Stimulated activated CD8-positive, alpha-beta memory T cell treated with anti-CD3 and anti-CD28 coated beads, Interleukin-2, amount 100 ng/mL, for 1 hour (primary cell): ENCODE data around the gene SLK.

Experiments used
- DNase-seq, 2 donors: peaks; one replicate each; pipeline ENCODE4 v3.0.0-alpha.2; 2020; ENCODE audit warnings: low read depth in 2 of 2

Gene SLK

DNA sequence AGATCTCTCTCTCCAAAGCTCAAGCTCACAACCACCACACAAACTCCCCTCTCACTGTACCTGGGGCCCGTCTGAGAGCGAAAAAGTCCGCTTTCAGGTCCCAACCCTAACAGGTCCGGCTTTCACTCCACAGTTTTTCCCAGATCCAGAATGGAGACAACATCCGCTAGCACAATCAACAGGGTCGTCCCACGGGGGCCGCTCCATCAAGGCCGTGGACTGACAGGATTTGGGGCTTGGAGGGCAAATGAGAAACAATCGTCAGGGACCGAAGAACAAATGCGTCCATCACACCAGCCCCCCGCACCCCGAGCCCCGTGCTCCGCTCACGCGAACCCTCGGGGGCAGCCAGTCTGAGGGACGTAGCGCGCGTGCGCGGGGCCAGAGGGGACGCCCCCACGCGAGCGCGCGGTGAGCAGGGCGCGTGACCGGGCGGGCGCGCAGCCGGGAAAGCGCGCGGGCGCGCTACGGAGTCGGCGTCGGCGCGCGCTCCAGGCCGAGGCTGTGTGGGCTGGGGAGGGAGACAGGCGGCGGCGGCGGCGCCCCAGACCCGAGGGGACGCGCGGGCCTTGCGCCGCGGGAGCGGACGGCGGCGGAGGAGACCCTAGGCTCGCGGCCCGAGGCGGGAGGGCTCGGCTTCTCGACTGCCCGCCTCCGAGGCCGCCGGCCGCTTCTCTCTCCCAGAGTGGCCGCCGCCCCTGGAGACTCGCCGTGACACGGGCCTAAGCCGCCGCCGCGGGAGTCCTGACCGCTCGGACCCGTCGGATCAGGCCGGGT, at the start of gene SLK:
TSS of gene SLK (plus strand) at position 470 of the 777 bp plus-strand sequence. CDS start 606 bp downstream, outside the sequence.
- peak; percentile 71 to 74 for DNase-seq

DNA sequence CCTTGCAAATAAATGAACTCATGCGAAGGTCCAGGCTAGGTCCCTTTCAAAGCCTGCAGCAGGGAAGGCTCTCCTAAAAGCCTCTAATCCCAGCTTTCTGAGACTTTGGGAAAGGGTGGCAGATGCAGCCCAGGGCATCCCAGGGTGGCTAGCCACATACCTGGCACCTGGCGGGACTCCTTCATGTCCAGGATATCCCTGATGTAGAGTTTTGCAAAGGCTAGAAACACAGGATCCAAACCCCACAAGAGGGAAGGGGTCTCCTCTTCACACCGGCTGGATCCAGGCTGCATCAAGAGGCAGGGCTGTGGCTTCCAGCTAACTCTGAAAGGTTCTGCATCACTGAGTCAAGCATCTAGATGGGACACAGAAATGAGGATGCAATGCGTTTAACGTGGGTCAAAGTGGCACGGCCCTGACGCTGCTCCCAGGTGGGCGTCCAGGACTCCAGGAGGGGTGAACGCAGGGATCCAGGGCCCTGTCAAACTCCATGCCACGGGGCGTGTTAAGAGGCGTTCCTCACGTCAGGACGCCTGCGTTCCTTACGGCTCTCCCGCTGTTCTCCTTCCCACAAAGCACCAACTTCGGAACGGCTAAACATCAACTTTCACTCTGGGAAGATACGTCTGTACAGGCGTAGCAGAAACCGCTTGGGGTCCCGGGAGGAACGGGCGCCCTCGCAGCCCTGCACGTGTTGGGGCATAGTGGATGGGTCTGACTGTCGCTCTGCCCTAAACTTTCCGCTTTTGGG, 49.5 kb upstream of the SLK start:
- DNase-seq = no peak

DNA sequence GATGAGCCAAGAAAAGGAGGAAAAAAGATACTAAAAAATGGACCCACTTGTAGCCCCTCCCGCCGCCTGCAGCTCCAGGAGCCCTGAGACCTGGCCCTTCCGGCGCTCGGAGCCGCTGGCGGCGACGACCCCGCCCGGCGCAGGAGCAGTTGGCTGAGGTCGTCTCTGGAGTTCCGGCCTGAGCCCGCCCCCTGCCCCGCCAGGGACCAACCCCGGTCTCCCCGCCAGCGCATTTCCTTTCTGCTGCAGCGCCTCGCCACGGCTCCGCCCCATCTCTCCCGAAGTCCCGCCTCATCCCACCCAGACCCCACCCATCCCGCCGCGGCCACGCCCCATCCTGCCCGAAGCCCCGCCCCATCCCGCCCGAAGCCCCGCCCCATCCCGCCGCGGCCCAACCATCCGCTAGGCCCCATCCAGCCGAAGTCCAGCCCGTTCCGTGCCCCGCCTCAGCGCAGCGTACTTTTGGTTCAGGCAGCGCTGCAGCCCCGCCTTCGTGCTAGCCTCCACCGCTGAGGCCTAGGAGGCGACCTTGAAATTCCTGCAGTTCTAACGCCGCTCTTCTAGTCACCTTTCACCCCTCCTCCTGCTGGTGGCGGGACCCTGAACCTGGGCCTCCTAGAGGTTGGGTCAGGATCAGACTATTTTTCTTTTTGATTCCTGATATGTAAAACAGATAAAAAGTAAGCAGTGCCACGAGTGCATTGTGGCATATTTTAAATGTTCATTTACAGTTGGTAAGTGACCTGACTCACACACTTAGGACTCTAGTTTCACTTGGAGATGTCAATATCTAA, 48.7 kb upstream of the SLK start, which contains the start of gene STN1:
TSS of gene STN1 (minus strand) at position 132 of the 794 bp plus-strand sequence. CDS start 590 bp downstream, outside the sequence.
- DNase-seq = peak; percentile 86 to 92

DNA sequence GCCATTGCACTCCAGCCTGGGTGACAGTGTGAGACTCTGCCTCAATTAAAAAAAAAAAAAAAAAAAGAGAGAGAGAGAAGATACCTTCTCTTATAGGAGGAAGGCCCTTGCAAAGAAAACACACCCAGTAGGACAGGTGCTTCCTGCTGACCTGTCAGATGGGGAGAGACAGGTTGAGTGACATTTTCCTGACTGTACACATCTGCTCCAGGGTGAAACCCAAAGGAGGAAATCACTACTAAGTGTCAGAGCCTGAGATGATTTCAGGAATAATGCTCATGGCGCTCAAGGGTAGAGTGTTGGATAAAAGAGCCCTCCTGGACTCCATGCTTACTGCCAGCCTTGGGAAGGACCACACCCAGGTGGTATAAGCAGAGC, 47.3 kb upstream of the SLK start:
- no peak for DNase-seq

DNA sequence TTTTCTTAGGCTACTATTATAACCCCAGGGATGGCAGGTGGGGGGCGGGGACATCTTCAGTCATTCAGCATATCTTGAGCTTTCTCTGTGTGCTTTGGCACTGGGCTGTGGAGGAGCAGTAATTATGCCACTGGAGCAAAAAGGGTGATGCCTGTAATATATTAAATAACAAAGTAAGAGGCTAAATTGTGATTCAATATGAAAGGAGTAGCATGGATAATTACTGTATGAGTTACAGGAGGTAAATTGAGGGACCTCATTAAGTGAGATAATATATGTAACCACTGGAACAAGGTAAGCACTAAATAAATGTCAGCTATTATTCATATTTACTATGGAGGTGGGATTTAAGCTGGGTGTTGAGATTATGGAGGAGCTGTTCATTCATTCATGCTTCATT, 45.7 kb upstream of the SLK start:
- DNase-seq = no peak

DNA sequence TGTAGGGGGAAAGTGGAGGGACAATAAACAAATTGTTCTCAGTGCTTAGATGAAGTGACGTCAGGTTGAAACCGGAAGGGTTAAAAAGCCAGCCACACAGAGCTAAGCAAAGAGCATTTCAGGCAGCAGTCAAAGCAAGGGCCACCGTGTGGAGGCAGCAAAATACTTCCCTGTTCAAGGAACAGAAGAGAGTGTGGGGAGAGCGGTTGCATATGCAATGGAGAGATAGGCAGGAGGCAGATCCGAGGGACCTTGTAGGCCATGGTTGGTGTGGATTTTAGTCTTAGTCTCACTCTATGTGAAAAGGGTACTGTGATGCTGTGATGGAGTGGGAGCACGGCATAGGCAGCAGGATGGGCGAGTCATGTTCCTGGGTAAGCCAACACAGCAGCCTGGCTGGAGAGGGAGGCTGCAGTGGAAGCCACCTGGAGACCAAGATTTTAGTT, 45.2 kb upstream of the SLK start:
- no peak for DNase-seq

DNA sequence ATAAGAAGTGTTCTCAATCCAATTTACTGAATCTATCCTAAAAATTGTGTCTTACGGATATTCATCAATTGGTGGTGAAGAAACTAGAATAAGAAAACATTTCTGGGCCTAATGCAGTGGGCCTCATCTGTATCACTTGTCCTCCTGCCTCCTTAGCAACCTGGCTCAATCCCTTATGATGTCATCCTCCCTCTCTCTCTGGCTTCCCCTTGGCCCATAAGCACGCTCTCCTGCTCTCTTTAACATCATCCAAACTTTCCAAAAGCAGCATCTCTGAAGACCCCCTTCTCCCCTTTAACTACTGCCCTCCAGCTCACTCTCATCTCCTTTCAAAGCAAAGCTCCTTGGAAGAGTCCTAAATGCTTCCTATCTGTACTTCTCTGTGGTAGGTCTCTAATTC, 44.3 kb upstream of the SLK start:
- no peak for DNase-seq

DNA sequence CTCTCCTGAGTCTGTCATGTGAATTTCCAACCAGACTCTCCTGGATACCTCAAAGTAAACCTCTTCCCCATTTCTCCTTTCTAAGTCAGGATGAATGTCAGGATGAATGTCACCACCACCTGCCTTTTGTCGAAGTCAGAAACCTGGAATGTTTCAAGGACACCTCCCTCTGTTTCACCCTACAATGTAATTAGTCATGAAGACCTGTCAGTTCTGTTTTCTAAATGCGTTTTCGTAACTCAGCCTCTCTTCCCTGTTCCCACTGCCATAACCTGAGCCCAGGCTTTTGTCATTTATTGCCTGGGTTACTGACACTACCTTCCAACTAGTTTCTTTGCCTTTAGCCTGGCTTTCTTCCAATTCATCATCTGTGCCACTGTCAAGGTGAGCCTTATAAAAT, 43.4 kb upstream of the SLK start:
- DNase-seq = no peak

DNA sequence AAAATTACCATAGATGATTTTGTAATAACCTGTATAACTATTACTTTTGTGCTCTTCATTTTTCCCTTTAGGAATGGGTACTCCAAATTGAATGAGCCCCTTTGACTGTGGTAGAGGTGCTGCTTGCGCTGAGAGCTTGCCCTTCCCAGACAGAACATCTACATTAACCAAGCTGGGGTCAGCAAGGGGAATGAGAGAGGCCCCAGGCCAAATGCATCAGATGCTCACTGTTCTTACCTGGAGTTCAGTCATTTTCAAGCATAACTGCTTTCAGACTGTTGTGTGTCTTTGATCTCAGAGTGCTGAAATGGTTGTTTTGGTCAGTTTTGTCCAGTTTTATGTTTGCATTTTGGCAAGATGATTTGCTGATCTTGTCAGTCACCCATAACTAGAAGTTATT, 41.3 kb upstream of the SLK start:
- DNase-seq = no peak

DNA sequence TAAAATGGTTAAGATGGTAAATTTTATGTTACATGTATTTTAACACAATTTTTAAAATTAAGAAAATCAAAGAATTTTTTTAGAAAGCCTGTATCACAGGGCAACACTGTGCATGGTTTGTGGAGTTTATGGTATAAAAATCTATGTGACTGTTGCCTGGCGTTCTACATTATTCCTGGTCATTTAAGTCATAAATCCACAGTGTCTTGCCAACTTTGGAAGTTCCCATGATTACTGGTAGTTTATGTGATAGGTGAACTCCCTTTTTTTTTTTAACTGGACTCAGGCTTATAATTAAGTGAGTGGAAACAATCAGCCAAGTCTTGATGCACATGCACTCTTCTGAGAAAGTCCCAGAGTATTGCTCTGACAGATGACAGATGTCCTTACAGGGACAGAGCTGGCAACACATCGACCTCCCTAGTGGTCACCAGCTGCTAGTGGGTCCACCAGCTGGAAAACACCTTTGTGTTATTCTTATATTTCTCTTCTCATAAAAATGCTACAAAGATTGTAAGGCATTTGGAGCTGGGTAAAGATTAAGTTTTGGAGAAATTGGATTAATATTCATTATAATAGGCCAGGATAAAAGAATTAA, 40.1 kb upstream of the SLK start:
- no peak for DNase-seq

DNA sequence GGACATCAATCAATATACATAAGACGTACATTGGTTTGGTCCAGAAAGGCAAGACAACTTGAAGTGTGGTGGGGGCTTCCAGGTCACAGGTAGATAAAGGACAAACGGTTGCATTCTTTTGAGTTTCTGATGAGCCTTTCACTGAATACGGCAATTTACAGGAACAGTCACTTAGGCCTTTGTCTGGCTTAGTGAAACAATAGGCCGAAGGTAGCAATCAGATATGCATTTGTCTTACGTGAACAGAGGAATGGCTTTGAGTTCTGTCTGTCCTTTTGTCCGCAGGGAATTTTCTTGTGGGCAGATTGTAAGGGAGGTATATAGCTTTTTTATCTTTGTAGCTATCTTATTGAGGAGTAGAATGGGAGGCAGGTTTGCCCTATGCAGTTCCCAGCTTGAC, 38.2 kb upstream of the SLK start:
- no peak for DNase-seq

DNA sequence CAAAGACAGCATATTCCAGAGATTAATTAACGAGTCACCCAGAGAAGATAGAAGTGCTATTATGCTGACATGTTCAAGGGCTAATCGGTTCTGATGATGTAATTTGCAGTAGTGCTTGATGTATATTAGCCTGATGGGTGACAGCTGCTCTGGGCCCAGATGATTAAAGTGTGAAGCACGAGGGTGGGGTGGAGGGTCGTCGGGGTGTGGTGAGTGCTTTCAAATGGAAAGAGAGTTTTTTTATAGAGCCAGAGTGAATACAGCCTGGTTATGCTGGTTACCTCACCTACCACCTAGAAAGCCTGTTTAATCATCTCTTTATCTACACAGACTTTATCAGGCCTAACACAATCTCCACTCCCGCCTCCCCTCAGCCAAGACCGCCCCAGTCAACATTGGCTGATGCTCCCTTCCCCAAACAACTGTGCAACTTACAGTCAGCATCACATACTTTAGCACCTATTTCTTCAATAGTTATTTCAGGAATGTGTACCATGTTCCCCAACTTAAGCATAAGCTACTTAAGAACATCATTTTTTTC, 37.5 kb upstream of the SLK start:
- no peak for DNase-seq

DNA sequence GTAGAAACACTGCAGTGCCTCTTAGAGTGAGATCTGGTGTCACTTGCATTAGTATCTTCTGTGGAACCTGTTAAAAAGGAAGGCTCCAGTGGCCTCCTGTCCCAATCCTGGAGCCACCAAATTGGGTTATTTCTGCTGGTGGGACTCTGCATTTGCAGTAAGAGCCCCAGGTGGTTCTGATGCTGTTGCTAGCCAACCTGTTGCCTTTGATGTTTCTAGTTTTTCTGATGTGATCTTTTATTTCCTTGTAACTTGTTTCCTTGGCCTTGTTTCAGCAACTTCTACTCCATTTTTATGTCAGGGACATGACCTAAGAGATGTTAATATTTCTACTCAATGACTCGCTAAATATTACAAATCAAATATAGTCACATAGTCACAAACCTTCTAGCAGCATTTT, 36.5 kb upstream of the SLK start:
- no peak for DNase-seq

DNA sequence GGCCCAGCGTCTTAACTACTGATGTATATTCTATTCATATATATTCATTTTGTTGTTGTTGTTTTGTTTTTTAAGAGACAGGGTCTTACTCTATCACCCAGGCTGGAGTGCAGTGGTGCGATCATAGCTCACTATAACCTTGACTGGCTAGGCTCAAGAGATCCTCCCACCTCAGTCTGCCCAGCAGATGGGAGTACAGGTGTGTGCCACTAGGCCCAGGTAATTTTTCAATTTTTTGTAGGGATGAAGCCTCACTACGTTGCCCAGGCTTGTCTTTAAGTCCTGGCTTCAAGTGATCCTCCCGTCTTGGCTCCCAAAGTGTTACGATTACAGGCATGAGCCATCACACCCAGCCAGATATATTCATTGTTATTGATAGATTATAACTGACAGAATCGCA, 36.1 kb upstream of the SLK start:
- no peak for DNase-seq

DNA sequence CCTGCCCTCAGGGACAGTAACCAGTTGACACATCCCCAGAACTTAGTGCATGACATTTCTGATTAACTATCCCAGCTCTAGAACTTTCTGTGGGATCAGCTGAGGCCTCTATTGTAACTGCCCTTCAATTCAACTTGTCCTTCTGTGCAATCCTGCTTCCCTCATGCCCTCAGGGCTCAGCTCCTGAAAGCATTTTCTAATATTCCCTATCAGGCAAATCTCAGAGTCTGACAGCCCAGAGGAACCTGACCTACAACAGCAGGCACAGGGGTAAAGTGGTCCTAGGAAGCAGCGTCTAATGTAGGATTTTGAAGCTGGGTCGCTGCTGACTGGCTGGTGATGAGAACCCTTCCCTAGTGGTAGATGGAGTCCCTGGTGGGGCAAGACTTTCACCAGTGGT, 35.3 kb upstream of the SLK start:
- no peak for DNase-seq

DNA sequence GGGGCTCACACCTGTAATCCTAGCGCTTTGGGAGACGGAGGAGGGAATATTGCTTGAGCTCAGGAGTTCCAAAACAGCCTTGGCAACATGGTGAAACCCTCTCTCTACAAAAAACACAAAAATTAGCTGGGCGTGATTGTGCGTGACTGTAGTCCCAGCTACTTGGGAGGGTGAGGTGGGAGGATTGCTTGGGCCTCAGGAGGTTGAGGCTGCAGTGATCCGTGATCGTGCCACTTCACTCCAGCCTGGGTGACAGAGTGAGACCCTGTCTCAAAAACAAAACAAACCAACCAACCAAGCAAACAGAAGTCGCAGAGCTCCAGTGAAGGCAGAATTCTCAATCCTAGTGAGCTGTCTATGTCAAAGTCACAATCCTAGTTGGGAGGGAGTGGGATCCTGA, 34.7 kb upstream of the SLK start:
- DNase-seq = no peak

DNA sequence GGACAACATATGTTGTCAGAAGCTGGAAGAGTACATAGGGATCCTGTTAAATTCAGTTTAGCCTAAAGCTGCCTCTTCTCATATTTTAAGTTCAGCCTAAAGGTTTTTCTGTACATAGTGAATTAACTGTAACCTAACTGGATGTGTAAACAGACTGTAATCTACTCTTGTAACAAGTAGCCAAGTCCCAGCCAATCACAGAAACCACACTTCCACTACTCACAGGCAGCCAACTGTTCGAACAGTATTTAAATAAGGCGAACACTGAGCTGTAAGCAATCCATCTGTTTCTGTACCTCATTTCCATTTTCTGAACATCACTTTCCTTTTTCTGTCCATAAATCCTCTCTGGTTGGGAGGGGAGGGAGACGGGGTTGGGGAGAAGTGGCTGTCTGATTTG, 34.0 kb upstream of the SLK start:
- no peak for DNase-seq

DNA sequence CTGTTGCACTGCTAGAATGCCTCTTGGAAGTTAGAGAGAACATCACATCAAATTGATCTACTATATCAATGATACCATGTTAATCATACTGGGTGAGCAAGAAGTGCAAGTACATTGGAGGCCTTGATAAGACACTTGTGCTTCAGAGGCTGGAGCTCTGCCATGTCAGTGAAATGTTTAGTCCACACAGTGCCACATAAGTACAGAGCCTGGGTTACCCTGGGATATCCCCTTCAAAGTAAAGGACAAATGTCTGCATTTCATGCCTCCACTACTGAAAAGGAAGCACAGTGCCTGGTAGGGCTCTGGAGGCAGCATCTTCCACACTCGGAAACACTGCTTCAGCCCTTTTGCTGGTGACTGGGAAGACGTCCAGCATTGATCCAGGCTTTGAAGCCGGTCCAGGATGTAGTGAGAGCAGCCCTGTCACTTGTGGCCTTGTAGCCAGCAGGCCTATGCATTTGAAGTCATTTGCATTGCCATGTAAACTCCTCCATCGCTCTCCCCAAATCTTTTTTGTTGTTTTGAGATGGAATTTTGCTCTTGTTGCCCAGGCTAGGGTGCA, 33.3 kb upstream of the SLK start:
- DNase-seq = no peak

DNA sequence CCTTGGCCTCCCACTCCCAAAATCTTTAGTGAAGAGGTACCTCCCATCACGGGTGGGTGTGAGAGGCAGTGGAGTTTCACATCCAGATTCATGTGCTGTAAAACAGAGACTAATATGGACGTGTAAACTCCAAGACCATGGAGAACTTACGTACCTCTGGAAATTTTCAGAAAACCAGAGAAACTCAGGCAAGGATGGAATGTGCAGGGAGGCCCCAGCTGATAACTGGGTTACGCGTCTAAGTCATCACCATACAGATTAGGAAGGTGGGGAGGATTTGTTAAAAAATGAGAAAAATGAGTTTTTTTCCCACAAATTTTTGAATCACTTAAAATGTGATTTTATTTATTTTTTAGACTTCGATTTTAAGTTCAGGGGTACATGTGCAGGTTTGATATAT, 32.6 kb upstream of the SLK start:
- no peak for DNase-seq

DNA sequence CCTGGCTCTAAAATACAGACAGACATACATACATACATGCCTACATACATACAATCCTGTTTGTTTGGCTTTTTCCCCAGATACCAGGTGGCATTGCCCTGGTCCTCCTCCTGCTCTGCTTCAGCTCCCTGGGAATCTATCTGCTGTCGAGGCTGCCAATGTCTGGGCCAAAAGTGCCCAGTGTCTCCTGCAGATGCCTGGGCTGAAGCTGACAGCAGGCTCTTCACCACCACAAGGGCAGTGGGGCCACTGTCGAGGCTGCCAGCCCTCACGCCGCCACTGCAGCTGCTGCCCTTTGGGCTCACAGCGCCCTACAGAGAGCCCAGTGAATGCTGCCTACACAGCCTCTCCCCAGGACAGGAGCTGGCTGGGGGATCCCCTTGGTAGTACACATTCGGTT, 30.9 kb upstream of the SLK start:
- DNase-seq = no peak

DNA sequence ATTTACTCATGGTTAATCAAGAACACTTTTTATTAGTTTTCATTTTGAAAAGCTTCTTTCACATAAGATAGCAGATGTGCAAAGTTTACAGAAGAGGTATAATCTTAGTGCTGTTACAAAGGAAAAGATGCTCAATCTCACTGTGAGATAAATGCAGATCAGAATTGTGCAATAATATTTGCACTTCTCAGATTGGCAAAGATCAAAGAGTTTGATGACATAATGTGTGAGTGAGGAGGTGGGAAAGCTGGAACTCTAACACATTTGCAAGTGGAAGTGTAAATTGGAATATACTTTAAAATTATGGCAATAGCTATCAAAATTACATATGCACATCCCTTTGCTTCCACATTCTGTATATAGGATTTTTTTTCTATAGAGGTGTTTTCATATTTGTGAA, 27.4 kb upstream of the SLK start:
- no peak for DNase-seq
